GM12878 (cell line): ENCODE results near the gene CAMK2B. TPM values are rescaled to one million over a fixed set of nuclear protein-coding genes. Genes with fewer than 3 reads are reported as not detected.

Experiments used
- ATAC-seq: fragments of 200-7000 bp; cut with Tn5 transposase; 3 replicates; pipeline ENCODE4 v1.9.1; 2020; ENCODE audit warnings: mild to moderate bottlenecking, moderate library complexity
- BruUV-seq: library from RNA; stranded (reverse); fragments of 400-500 nt; replicated peaks from 2 replicates; lab custom pipeline; 2021; lab: Mats Ljungman, UMichigan
- CTCF ChIA-PET: fragments of 300-600 bp; sonication (Branson Sonifier 250); formaldehyde crosslinking; extraction: SDS; loops from one replicate; lab custom pipeline; 2021; ENCODE audit warnings: inconsistent platforms; lab: Yijun Ruan, JAX
- POLR2A ChIA-PET: fragments of 350-600 bp; formaldehyde crosslinking; extraction: SDS; loops from one replicate; lab custom pipeline; 2021; ENCODE audit warnings: inconsistent platforms; lab: Charles Lee
- RAD21 ChIA-PET: fragments of 300-600 bp; sonication (Branson Sonifier 250); formaldehyde crosslinking; loops from one replicate; lab custom pipeline; 2023; ENCODE audit warnings: antibody characterized with exemption; ENCODE audit not compliant: unreplicated experiment; lab: Charles Lee
- SMC1A ChIA-PET: fragments of 300-600 bp; sonication (Branson Sonifier 250); formaldehyde crosslinking; loops from one replicate; lab custom pipeline; 2023; ENCODE audit not compliant: unreplicated experiment, uncharacterized antibody; lab: Charles Lee
- DNase-seq: peaks from one replicate; pipeline ENCODE4 v3.0.0-alpha.2; 2011; ENCODE audit warnings: low read depth, low spot score
- FAIRE-seq: peaks from 3 replicates; lab custom pipeline; 2011; peaks lifted over from hg19 to GRCh38; lab: Jason Lieb, UNC
- H2AFZ ChIP-seq: 2 replicates; pipeline ENCODE4 v1.6.0; 2011; ENCODE audit warnings: low read depth, low read length, control low read depth; ENCODE audit not compliant: control insufficient read depth
- H3K27ac ChIP-seq: 2 replicates; pipeline ENCODE4 v1.5.1; 2011; ENCODE audit warnings: control low read depth; ENCODE audit not compliant: control insufficient read depth, insufficient read depth
- H3K27me3 ChIP-seq, 2 experiments: replicated peaks in 1 of 2; 2 replicates each; pipeline versions ENCODE4 v1.6.0 to v1.6.1; 2011; ENCODE audit warnings: low read length in 1 of 2; ENCODE audit not compliant: control insufficient read depth in 2 of 2, insufficient read depth in 2 of 2
- H3K36me3 ChIP-seq, 2 experiments: 2 replicates each; pipeline ENCODE4 v1.5.1; 2011; ENCODE audit warnings: low read length in 1 of 2; ENCODE audit not compliant: control insufficient read depth in 2 of 2, insufficient read depth in 2 of 2
- H3K4me1 ChIP-seq: 2 replicates; pipeline ENCODE4 v1.6.1; 2011; ENCODE audit warnings: mild to moderate bottlenecking, low read length, moderate library complexity, mixed read lengths; ENCODE audit not compliant: control insufficient read depth, insufficient read depth
- H3K4me2 ChIP-seq: 2 replicates; pipeline ENCODE4 v1.6.0; 2011; ENCODE audit warnings: control low read depth; ENCODE audit not compliant: control insufficient read depth, insufficient read depth
- H3K4me3 ChIP-seq: fragments of 200-600 bp; sonication (generic); 2 replicates; pipeline ENCODE4 v1.5.1; 2016
- H3K79me2 ChIP-seq: 2 replicates; pipeline ENCODE4 v1.6.0; 2011; ENCODE audit warnings: low read length; ENCODE audit not compliant: control insufficient read depth, insufficient read depth
- H3K9ac ChIP-seq: 2 replicates; pipeline ENCODE4 v1.8.0; 2011; ENCODE audit warnings: low read length, control low read depth, mixed read lengths; ENCODE audit not compliant: control insufficient read depth, insufficient read depth
- H3K9me3 ChIP-seq: replicated peaks from 3 replicates; pipeline ENCODE4 v1.5.1; 2011; ENCODE audit warnings: mild to moderate bottlenecking, low read length; ENCODE audit not compliant: control insufficient read depth, insufficient read depth
- H4K20me1 ChIP-seq: 2 replicates; pipeline ENCODE4 v1.6.0; 2011; ENCODE audit not compliant: control insufficient read depth, insufficient read depth
- BHLHE40 ChIP-seq, 2 experiments: fragments of 450-650 bp in 1 of 2; IDR thresholded peaks; 2 replicates each; pipeline ENCODE4 v1.6.1; 2011 to 2017; ENCODE audit warnings: low read depth in 2 of 2, borderline replicate concordance in 1 of 2, improper control_type of control experiment in 1 of 2, low read length in 1 of 2, mild to moderate bottlenecking in 1 of 2
- EP300 ChIP-seq, 2 experiments: fragments of 150-350 bp in 1 of 2; IDR thresholded peaks; 2 replicates each; pipeline ENCODE4 v1.6.1; 2011 to 2012; ENCODE audit warnings: low read depth in 2 of 2, low read length in 2 of 2, borderline replicate concordance in 1 of 2, improper control_type of control experiment in 1 of 2, inconsistent platforms in 1 of 2; ENCODE audit not compliant: control insufficient read depth in 1 of 2
- GATAD2B ChIP-seq: fragments of 450-650 bp; conservative IDR thresholded peaks from 2 replicates; pipeline ENCODE4 v1.6.1; 2017; ENCODE audit warnings: low read depth, mild to moderate bottlenecking, moderate library complexity
- HDAC6 ChIP-seq: fragments of 200-600 bp; sonication (generic); IDR thresholded peaks from one replicate; pipeline ENCODE4 v1.8.0; 2017; ENCODE audit warnings: antibody characterized with exemption; ENCODE audit not compliant: unreplicated experiment
- IKZF1 ChIP-seq: fragments of 450-650 bp; conservative IDR thresholded peaks from 2 replicates; pipeline ENCODE4 v1.6.1; 2017; ENCODE audit warnings: antibody characterized with exemption, mild to moderate bottlenecking
- IKZF2 ChIP-seq, 2 experiments: fragments of 450-650 bp; IDR thresholded peaks; 2 replicates each; pipeline ENCODE4 v1.6.1; 2017; ENCODE audit warnings: mild to moderate bottlenecking in 2 of 2, moderate library complexity in 2 of 2
- NRF1 ChIP-seq: conservative IDR thresholded peaks from 2 replicates; pipeline ENCODE4 v1.6.1; 2011; ENCODE audit warnings: mild to moderate bottlenecking, low read depth, low read length, improper control_type of control experiment
- PAX5 ChIP-seq: IDR thresholded peaks from 2 replicates; pipeline ENCODE4 v1.6.1; 2011; ENCODE audit warnings: low read depth, low read length, borderline replicate concordance
- POLR2AphosphoS5 ChIP-seq: IDR thresholded peaks from 2 replicates; pipeline ENCODE4 v1.6.1; 2011; ENCODE audit warnings: mild to moderate bottlenecking, low read length, inconsistent platforms
- RBBP5 ChIP-seq: fragments of 200-600 bp; sonication (generic); conservative IDR thresholded peaks from 2 replicates; pipeline ENCODE4 v1.6.1; 2016
- YY1 ChIP-seq: IDR thresholded peaks from 2 replicates; pipeline ENCODE4 v1.6.1; 2011; ENCODE audit warnings: low read depth, mild to moderate bottlenecking, low read length
- ZSCAN29 ChIP-seq: fragments of 450-650 bp; IDR thresholded peaks from 2 replicates; pipeline ENCODE4 v1.6.1; 2017; ENCODE audit warnings: mild to moderate bottlenecking, moderate library complexity
- WGBS: methylation state at CpG from one replicate; pipeline ENCODE4 v1.1.6; 2016; ENCODE audit warnings: low lambda C conversion rate; ENCODE audit not compliant: insufficient replicate concordance, insufficient coverage; ENCODE audit errors: missing lambda C conversion rate; 5-methylcytosine and 5-hydroxymethylcytosine counted together
- in situ Hi-C: fragments of 300-500 bp; cut with MboI; formaldehyde crosslinking; loops from 9 replicates; pipeline ENCODE4 v1.14.3; 2018; ENCODE audit warnings: mixed read lengths
- intact Hi-C: fragments of 100-400 bp; cut with micrococcal nuclease; formaldehyde crosslinking; loops from one replicate; pipeline ENCODE4 v1.14.2; 2022; ENCODE audit not compliant: unreplicated experiment
- polyA plus RNA-seq, 11 experiments: library from polyadenylated mRNA; depleted of rRNA in 4 of 11; unstranded in 6 of 11; stranded (reverse) in 5 of 11; fragments of >200 nt; fragmentation: Nextera tagmentation in 4 of 11; fragmentation: Illumina TruSeq in 1 of 11; extraction: Ambion mirVana in 4 of 11; extraction: Trizol in 1 of 11; gene quantifications; 1 replicate in 1 of 11; 2 replicates in 10 of 11; pipeline versions ENCODE4 v1.2.1 to v1.2.3, GENCODE V29; 2011 to 2016; ENCODE audit warnings: inconsistent platforms in 2 of 11, missing spikeins in 2 of 11, low read depth in 1 of 11
- total RNA-seq, 4 experiments: library from RNA; depleted of rRNA in 3 of 4; stranded (reverse); fragments of >200 nt in 3 of 4; fragmentation: Illumina TruSeq in 1 of 4; extraction: Trizol in 1 of 4; gene quantifications; 2 replicates each; pipeline versions ENCODE4 v1.2.1 to v1.2.3, GENCODE V29; 2013 to 2021
- TF ChIP-seq, protein P1 (sequence below): IDR thresholded peaks from 2 replicates; pipeline ENCODE4 v1.6.1; 2011; ENCODE audit warnings: borderline replicate concordance, low read depth, mild to moderate bottlenecking, moderate library complexity, low read length; ENCODE audit not compliant: insufficient read depth, poor library complexity, severe bottlenecking

Gene CAMK2B
- total and polyA plus RNA-seq, 10 of the 15 experiments (the other 5 are each of a cell fraction or from before 2014, with no cell fraction given) = 0.06 to 0.23 (median 0.11) TPM; not detected in 5

DNA sequence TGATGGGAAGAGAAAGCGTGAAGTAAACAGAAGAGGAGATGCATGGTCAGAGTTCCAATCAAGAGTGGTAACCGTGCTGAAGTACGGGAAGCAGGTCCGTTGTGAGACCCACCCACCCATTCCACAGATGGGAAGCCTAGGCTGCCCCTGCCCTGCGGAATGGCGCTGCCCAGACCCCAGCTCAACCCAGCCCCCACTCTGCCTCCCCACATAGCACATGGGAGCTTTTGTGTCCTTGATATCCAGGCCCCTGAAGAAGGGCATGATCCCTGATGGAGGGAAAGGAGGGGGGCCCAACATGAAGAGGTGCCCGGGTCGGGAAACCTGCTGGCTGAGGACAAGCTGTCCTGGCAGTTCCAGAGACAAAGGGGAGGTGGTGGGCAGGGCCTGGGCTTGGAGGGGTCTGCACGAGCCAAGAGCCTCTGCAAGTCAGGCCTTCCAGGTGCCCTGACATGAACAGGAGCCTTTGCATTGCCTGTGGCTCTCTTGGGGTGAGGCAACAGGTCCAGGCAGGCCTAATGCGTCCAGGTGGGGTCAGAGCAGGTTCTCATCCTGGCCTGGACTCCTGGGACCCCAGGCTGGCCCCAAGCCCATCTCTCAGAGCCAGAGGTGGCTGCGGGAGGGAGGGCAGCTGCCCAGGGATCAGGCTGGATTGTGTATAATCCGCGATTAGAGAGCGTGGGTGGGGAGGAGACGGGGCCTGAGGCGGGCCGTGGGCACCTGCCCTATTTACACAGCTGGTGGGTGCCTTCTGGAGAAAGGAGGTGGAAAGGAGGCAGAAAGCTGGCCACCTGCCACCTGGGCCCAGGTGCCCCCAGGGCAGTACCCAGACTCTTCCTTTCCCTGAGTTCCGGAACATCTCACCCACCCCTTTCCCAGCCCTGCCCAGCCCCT lies 101.1 kb downstream of the CAMK2B start:
- ChIA-PET SMC1A (interaction anchor here (0.5 kb wide), 1 partner anchor 10 kb away, joined by 3 read pairs; no protein-coding TSS in a partner anchor), RAD21 (no interaction called here), POLR2A (no interaction called here), CTCF (no interaction called here)
- TF ChIP-seq NRF1 = no peak
- no peak for TF ChIP-seq PAX5
- Histone ChIP-seq H3K4me2 (no peak overlapping the region), H3K27ac (no peak overlapping the region), H3K9ac (no peak overlapping the region), H4K20me1 (no peaks in the 10 kb centered on the region), H3K9me3 (no peaks in the 10 kb centered on the region), H3K36me3 (no peaks in the 10 kb centered on the region), H3K27me3 (no peaks in the 10 kb centered on the region), H3K4me3 (no peak overlapping the region), H3K4me1 (no peaks in the 10 kb centered on the region), H2AFZ (no peak overlapping the region), H3K79me2 (no peaks in the 10 kb centered on the region)
- in situ Hi-C loops = no loop called here
- FAIRE-seq (no peak), DNase-seq (no peak), ATAC-seq (no peak)
- BruUV-seq = no TSS peak
- intact Hi-C loops = no loop called here
- WGBS = 48% methylated on average over 18 of the region's 18 CpGs

DNA sequence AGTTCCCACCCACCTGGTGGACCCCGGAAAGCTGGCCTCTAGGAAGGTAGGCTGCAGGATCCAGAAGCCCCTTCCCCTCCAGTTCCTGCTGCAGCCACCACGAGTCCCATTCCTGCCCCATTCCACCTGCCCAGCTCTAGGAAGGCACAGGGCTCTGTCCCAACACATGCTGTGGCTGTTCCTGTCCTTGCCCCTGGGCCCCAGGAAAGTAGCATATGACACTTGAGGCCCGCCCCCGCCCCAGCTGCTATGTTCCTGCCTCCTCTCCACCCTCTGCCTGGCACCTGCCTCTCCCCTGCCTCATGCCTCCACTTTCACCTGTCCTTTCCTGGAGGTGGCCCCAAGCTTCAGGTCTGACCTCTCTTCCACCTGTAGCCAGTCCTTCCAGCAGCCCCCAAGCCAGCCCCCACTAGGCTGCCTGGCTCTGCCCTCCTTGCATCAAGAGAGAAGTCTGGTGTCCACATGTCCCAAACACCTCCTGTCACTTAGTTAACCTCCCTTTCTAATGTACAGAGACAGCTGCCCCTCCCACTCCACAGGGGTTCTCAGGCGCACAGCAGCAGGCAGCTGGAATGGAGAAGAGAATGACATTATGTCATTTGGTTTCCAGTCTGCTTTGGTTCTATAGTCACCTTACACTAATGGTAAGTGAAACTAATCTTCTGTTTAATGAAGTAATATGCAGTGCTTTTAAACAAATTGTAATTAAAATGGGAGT lies 101.9 kb downstream of the CAMK2B start:
- in situ Hi-C loops (no loop called here), intact Hi-C loops (no loop called here)
- ChIA-PET CTCF (no interaction called here), RAD21 (no interaction called here), POLR2A (no interaction called here), SMC1A (interaction anchor here (0.5 kb wide), 1 partner anchor 11 kb away, joined by 3 read pairs; no protein-coding TSS in a partner anchor)
- no peak overlapping the region for H3K27ac ChIP-seq
- BruUV-seq = no TSS peak
- H2AFZ ChIP-seq = no peak overlapping the region
- H3K79me2 ChIP-seq = no peaks in the 10 kb centered on the region
- H3K9ac ChIP-seq = no peak overlapping the region
- no peak for FAIRE-seq
- H3K27me3 ChIP-seq = no peaks in the 10 kb centered on the region
- no peak for DNase-seq
- ATAC-seq = no peak; the same call in 2 of the 3 replicates
- no peak overlapping the region for H3K4me2 ChIP-seq
- no peak overlapping the region for H3K4me3 ChIP-seq
- H3K9me3 ChIP-seq = no peaks in the 10 kb centered on the region
- no peaks in the 10 kb centered on the region for H3K4me1 ChIP-seq
- H3K36me3 ChIP-seq = no peaks in the 10 kb centered on the region
- 19% methylated on average over 5 of the region's 5 CpGs for WGBS
- H4K20me1 ChIP-seq = no peaks in the 10 kb centered on the region
- TF ChIP-seq IKZF1 (no peak), POLR2AphosphoS5 (no peak), GATAD2B (no peak), YY1 (no peak), BHLHE40 (IDR thresholded peaks at IDR 0.05; ENCODE audit: borderline replicate concordance in 1 of 2, low read depth in 2 of 2, low read length in 1 of 2) (no peak), RBBP5 (no peak), ZSCAN29 (no peak), EP300 (IDR thresholded peaks at IDR 0.05; ENCODE audit: borderline replicate concordance in 1 of 2, control insufficient read depth in 1 of 2, low read depth in 2 of 2, low read length in 2 of 2) (no peak), IKZF2 (IDR thresholded peaks at IDR 0.05) (no peak), HDAC6 (no peak)
- TF ChIP-seq, protein P1, sequence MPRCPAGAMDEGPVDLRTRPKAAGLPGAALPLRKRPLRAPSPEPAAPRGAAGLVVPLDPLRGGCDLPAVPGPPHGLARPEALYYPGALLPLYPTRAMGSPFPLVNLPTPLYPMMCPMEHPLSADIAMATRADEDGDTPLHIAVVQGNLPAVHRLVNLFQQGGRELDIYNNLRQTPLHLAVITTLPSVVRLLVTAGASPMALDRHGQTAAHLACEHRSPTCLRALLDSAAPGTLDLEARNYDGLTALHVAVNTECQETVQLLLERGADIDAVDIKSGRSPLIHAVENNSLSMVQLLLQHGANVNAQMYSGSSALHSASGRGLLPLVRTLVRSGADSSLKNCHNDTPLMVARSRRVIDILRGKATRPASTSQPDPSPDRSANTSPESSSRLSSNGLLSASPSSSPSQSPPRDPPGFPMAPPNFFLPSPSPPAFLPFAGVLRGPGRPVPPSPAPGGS = no peak
